ENCODE data around the gene MEX3D. TPM values are rescaled to one million over a fixed set of nuclear protein-coding genes. Genes with fewer than 3 reads are reported as not detected.

The MEX3D gene
- total RNA-seq, 1 donor from 2014 or later, result 96.7 TPM

DNA sequence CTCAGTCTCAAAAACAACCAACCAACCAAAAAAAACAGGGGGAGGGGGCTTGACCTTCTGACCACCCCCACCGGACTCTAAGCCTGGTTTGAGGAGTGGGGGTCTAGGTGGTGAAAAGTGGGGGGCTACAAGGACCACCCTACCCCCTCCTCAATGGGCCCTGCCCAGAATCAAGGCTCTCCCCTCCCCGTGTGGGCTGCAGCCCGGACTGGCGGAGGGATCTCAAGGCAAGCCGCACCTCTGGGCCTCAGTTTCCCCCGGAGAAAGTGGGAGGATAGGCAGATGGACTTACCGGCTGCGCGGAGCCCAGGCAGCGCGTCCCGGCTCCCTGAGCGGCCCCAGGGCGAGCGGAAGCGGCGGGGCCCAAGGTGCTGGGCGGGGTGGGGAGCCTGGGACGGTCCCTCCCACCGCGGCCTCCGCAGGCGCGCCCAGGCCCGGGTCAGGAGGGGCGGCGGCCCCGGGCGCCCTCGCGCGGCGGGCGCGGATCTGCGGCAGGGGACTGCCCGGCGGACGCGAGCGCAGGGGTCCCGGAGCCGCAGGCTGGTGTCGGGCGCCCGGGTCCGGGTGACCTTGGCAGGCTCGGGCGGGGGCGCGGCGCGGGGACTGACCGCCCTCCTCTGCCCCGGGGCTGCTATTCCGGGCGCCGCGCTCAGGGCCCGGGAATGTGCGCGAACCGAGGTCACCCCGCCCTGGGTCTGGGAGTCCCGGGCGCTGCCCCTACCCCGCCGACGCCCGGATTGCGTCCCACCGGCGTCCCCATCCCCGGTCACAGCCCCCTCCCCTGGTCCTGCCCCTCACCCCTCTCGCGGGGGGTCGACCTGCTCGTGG is 55.2 kb downstream of the MEX3D start, which contains the start of gene ADAMTSL5:
Gene ADAMTSL5 (minus strand): TSS at position 349 of the 828 bp plus-strand sequence. CDS start 2,076 bp downstream, outside the sequence.
- peaks cover 4% of the 10 kb centered on the region for H3K9me3 Mint-ChIP-seq (ENCODE audit: unreplicated experiment)
- no peak for DNase-seq
- no peaks in the 10 kb centered on the region for H3K4me1 Mint-ChIP-seq (ENCODE audit: low read depth, unreplicated experiment)
- no peak within 1 kb of the TSS for H3K4me3 Mint-ChIP-seq (ENCODE audit: unreplicated experiment)
- no peak within 1 kb of the TSS for H3K27ac Mint-ChIP-seq (ENCODE audit: unreplicated experiment)
- no peaks in the 10 kb centered on the region for H3K36me3 Mint-ChIP-seq (ENCODE audit: unreplicated experiment)
- TF ChIP-seq, protein P1, sequence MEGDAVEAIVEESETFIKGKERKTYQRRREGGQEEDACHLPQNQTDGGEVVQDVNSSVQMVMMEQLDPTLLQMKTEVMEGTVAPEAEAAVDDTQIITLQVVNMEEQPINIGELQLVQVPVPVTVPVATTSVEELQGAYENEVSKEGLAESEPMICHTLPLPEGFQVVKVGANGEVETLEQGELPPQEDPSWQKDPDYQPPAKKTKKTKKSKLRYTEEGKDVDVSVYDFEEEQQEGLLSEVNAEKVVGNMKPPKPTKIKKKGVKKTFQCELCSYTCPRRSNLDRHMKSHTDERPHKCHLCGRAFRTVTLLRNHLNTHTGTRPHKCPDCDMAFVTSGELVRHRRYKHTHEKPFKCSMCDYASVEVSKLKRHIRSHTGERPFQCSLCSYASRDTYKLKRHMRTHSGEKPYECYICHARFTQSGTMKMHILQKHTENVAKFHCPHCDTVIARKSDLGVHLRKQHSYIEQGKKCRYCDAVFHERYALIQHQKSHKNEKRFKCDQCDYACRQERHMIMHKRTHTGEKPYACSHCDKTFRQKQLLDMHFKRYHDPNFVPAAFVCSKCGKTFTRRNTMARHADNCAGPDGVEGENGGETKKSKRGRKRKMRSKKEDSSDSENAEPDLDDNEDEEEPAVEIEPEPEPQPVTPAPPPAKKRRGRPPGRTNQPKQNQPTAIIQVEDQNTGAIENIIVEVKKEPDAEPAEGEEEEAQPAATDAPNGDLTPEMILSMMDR (IDR thresholded peaks at IDR 0.05; ENCODE audit: partially characterized antibody, unreplicated experiment), result no peak
- H3K27me3 Mint-ChIP-seq (ENCODE audit: unreplicated experiment), result peaks cover 6% of the 10 kb centered on the region

DNA sequence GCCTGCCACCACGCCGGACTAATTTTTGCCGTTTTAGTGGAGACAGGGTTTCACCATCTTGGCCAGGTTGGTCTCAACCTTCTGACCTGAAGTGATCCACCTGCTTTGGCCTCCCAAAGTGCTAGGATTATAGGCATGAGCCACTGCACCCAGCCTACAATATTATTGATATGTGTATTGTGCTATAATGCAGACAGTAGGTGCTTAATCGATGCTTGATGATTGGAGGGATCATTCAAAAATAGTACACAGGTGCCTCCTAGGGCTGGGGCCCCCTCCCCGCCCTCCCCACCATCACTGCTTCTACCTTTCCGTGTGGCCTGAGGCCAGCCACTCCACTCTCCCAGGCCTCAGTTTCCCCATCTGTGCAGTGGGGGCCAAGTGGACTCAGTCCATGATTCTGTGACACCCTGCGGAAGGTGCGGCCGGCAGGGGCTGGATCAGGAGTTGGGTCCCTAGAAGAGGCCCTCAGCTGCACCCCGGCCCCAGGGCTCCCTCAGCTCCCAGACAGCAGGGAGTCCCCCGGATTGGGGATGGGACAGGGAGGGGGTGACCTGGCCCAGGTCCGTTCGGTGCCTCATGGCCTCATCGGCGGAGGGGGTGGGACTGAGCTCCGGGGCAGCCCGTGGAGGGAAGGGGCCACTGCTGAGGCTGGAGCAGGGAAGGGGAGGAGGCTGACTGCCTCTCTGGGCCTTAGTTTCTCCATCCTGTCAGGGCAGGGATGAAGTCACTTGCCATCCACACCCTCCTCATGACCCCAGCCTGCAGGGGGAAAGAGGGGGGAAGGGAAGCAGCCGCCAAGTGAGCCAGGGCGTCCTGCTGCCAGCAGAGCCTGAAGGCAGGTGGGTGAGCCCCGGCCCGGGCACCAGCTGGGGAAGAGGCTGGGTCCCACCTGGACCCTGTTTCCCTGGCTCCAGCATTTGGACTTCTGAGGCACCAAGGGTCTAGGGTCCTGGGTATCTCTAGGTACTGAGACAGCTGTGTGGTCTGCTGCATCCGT is 56.5 kb downstream of the MEX3D start:
- Mint-ChIP-seq H3K4me1 (ENCODE audit: low read depth, unreplicated experiment) (no peaks in the 10 kb centered on the region), H3K4me3 (ENCODE audit: unreplicated experiment) (no peak overlapping the region), H3K27ac (ENCODE audit: unreplicated experiment) (no peak overlapping the region), H3K9me3 (ENCODE audit: unreplicated experiment) (peaks cover 7% of the 10 kb centered on the region), H3K27me3 (ENCODE audit: unreplicated experiment) (peaks cover 7% of the 10 kb centered on the region), H3K36me3 (ENCODE audit: unreplicated experiment) (no peaks in the 10 kb centered on the region)
- DNase-seq, result no peak
- TF ChIP-seq, protein P1 (IDR thresholded peaks at IDR 0.05; ENCODE audit: partially characterized antibody, unreplicated experiment), result no peak

DNA sequence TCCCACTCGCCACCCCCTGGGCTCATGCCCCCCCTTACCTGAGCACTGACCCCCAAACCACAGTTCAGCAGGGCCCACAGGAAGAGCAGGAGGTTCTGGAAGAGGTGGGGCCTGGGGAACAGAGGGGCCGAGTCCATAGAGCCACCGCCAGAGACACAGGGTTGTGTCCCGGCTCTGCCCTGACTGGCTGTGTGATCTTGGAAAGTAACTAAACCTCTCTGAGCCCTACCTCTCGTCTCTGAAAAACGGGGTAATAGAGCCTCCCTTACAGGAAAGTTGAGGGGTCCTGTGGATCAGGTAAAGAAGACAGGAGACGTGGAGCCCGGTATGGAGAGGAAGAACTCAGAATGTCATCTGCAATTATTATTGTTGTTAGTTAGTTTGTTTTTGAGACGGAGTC is 57.3 kb downstream of the MEX3D start:
- TF ChIP-seq, protein P1 (IDR thresholded peaks at IDR 0.05; ENCODE audit: partially characterized antibody, unreplicated experiment), result no peak
- no peaks in the 10 kb centered on the region for H3K36me3 Mint-ChIP-seq (ENCODE audit: unreplicated experiment)
- no peak overlapping the region for H3K4me3 Mint-ChIP-seq (ENCODE audit: unreplicated experiment)
- peaks cover 9% of the 10 kb centered on the region for H3K9me3 Mint-ChIP-seq (ENCODE audit: unreplicated experiment)
- DNase-seq, result no peak
- H3K27ac Mint-ChIP-seq (ENCODE audit: unreplicated experiment), result no peak overlapping the region
- no peaks in the 10 kb centered on the region for H3K4me1 Mint-ChIP-seq (ENCODE audit: low read depth, unreplicated experiment)
- H3K27me3 Mint-ChIP-seq (ENCODE audit: unreplicated experiment), result peaks cover 7% of the 10 kb centered on the region

DNA sequence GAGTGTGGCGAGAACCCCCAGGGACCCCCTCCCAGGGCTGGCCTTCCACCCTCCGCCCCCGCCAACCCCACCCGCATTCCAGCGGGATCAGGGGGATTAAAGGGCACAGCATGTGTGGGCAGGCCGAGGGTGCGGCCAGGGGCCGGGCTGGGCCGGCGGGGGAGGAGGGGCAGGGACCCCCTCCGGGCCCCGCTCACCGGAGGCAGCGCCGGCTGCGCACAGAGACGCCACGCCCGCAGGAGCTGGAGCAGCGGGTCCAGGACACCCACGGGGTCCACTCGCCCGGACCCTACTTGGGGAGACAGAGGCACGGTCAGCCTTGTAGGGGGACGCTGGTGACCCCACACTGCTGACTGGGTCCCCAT is 57.7 kb downstream of the MEX3D start:
- Mint-ChIP-seq H3K9me3 (ENCODE audit: unreplicated experiment) (peaks cover 9% of the 10 kb centered on the region), H3K36me3 (ENCODE audit: unreplicated experiment) (no peaks in the 10 kb centered on the region), H3K4me3 (ENCODE audit: unreplicated experiment) (no peak overlapping the region), H3K27me3 (ENCODE audit: unreplicated experiment) (peaks cover 9% of the 10 kb centered on the region), H3K27ac (ENCODE audit: unreplicated experiment) (no peak overlapping the region), H3K4me1 (ENCODE audit: low read depth, unreplicated experiment) (no peaks in the 10 kb centered on the region)
- DNase-seq, result no peak
- TF ChIP-seq, protein P1 (IDR thresholded peaks at IDR 0.05; ENCODE audit: partially characterized antibody, unreplicated experiment), result no peak

Data from glutamatergic neuron (in vitro differentiated cells).